HCT116 (cell line): ENCODE data around the gene BABAM2. TPM values are rescaled to one million over a fixed set of nuclear protein-coding genes. Genes with fewer than 3 reads are reported as not detected.

Experiments used
- ATAC-seq: fragments of 200-7000 bp; cut with Tn5 transposase; 2 replicates; pipeline ENCODE4 v1.9.1; 2020; ENCODE audit warnings: mild to moderate bottlenecking, moderate library complexity
- BruUV-seq: library from RNA; stranded (reverse); fragments of 400-500 nt; replicated peaks from 2 replicates; lab custom pipeline; 2021; lab: Mats Ljungman, UMichigan
- CTCF ChIA-PET: fragments of 300-600 bp; sonication (Branson Sonifier 250); formaldehyde crosslinking; loops from one replicate; lab custom pipeline; 2021; ENCODE audit warnings: antibody characterized with exemption; lab: Charles Lee
- POLR2A ChIA-PET: fragments of 300-600, 350-600 bp; sonication (Branson Sonifier 250); formaldehyde crosslinking; loops from one replicate; lab custom pipeline; 2021; ENCODE audit warnings: antibody characterized with exemption; lab: Charles Lee
- RAD21 ChIA-PET, 2 experiments: fragments of 300-600 bp; sonication (Branson Sonifier 250); formaldehyde crosslinking; loops; one replicate each; lab custom pipeline; 2023; ENCODE audit warnings: low total read pairs in 2 of 2; ENCODE audit not compliant: uncharacterized antibody in 2 of 2, unreplicated experiment in 2 of 2, low non-redundant PET in 1 of 2; lab: Charles Lee
- DNase-seq: peaks from one replicate; pipeline ENCODE4 v3.0.0-alpha.2; 2010; ENCODE audit warnings: low read depth, low spot score
- H2AFZ ChIP-seq: fragments of 200-600 bp; shearing (Covaris generic), sonication (generic); 2 replicates; pipeline ENCODE4 v1.6.1; 2017; ENCODE audit warnings: low read depth, mixed run types, mixed read lengths, antibody characterized with exemption, low read length; ENCODE audit not compliant: poor library complexity, severe bottlenecking
- H3K27ac ChIP-seq: 2 replicates; pipeline ENCODE4 v1.5.1; 2012; ENCODE audit warnings: low read depth, low read length
- H3K27me3 ChIP-seq: fragments of 200-600 bp; sonication (generic); 2 replicates; pipeline ENCODE4 v1.6.1; 2016; ENCODE audit warnings: mixed run types, low read length, mixed read lengths; ENCODE audit not compliant: insufficient read depth
- H3K36me3 ChIP-seq, 2 experiments: fragments of 200-500 bp in 1 of 2; fragments of 200-600 bp in 1 of 2; sonication (Bioruptor generic) in 1 of 2; sonication (generic) in 1 of 2; 2 replicates each; pipeline versions ENCODE4 v1.5.1 to v1.6.1; 2014 to 2016; ENCODE audit warnings: low read length in 2 of 2, inconsistent platforms in 1 of 2, mixed read lengths in 1 of 2, mixed run types in 1 of 2; ENCODE audit not compliant: insufficient read depth in 2 of 2, control insufficient read depth in 1 of 2
- H3K4me1 ChIP-seq, 2 experiments: fragments of 200-600 bp in 1 of 2; sonication (generic) in 1 of 2; 2 replicates each; pipeline versions ENCODE4 v1.5.1 to v1.6.1; 2012 to 2017; ENCODE audit warnings: low read length in 2 of 2, inconsistent platforms in 1 of 2, mild to moderate bottlenecking in 1 of 2, mixed read lengths in 1 of 2, mixed run types in 1 of 2, moderate library complexity in 1 of 2; ENCODE audit not compliant: insufficient read depth in 2 of 2, control insufficient read depth in 1 of 2
- H3K4me2 ChIP-seq: fragments of 200-600 bp; sonication (generic); 2 replicates; pipeline ENCODE4 v1.6.1; 2017; ENCODE audit warnings: mixed run types, low read length, mixed read lengths
- H3K4me3 ChIP-seq, 2 experiments: fragments of 200-600 bp in 1 of 2; sonication (generic) in 1 of 2; replicated peaks in 1 of 2; 2 replicates each; pipeline ENCODE4 v1.5.1; 2011 to 2016; ENCODE audit warnings: low read length in 2 of 2, control low read depth in 1 of 2, low read depth in 1 of 2, mild to moderate bottlenecking in 1 of 2, mixed read lengths in 1 of 2, mixed run types in 1 of 2
- H3K79me2 ChIP-seq: fragments of 200-600 bp; sonication (generic); 2 replicates; pipeline ENCODE4 v1.6.1; 2017; ENCODE audit warnings: mild to moderate bottlenecking, mixed run types, low read length, moderate library complexity, mixed read lengths; ENCODE audit not compliant: insufficient read depth
- H3K9ac ChIP-seq: fragments of 200-600 bp; sonication (generic); 2 replicates; pipeline ENCODE4 v1.6.1; 2016; ENCODE audit warnings: low read length, mixed read lengths
- H3K9me2 ChIP-seq: fragments of 200-600 bp; sonication (generic), shearing (Covaris generic); 2 replicates; pipeline ENCODE4 v1.6.1; 2017; ENCODE audit warnings: mixed run types, mild to moderate bottlenecking, moderate library complexity; ENCODE audit not compliant: insufficient read depth
- H3K9me3 ChIP-seq, 2 experiments: fragments of 200-500 bp in 1 of 2; fragments of 200-600 bp in 1 of 2; sonication (Bioruptor generic) in 1 of 2; sonication (generic) in 1 of 2; 2 replicates each; pipeline ENCODE4 v1.6.1; 2014 to 2017; ENCODE audit warnings: low read length in 2 of 2, mixed read lengths in 2 of 2, inconsistent platforms in 1 of 2, low read depth in 1 of 2, mild to moderate bottlenecking in 1 of 2, mixed run types in 1 of 2, moderate library complexity in 1 of 2; ENCODE audit not compliant: control insufficient read depth in 1 of 2, insufficient read depth in 1 of 2
- H4K20me1 ChIP-seq: fragments of 200-600 bp; sonication (generic), shearing (Covaris generic); 2 replicates; pipeline ENCODE4 v1.6.1; 2017; ENCODE audit warnings: mixed run types, mild to moderate bottlenecking, moderate library complexity; ENCODE audit not compliant: insufficient read depth
- CBX3 ChIP-seq: IDR thresholded peaks from 2 replicates; pipeline ENCODE4 v1.6.1; 2012; ENCODE audit warnings: low read depth
- CEBPB ChIP-seq: IDR thresholded peaks from 2 replicates; pipeline ENCODE4 v1.6.1; 2012; ENCODE audit warnings: low read depth
- EGR1 ChIP-seq: IDR thresholded peaks from 2 replicates; pipeline ENCODE4 v1.6.1; 2012; ENCODE audit warnings: low read depth
- ELF1 ChIP-seq: IDR thresholded peaks from 2 replicates; pipeline ENCODE4 v1.6.1; 2012; ENCODE audit warnings: low read depth, borderline replicate concordance
- EZH2 ChIP-seq: fragments of 200-600 bp; sonication (generic); IDR thresholded peaks from 2 replicates; pipeline ENCODE4 v1.6.1; 2017; ENCODE audit warnings: antibody characterized with exemption, mixed run types
- JUND ChIP-seq: IDR thresholded peaks from 2 replicates; pipeline ENCODE4 v1.6.1; 2012
- MAX ChIP-seq: IDR thresholded peaks from 2 replicates; pipeline ENCODE4 v1.6.1; 2012
- POLR2A ChIP-seq: IDR thresholded peaks from 2 replicates; pipeline ENCODE4 v1.7.0; 2011; ENCODE audit warnings: borderline replicate concordance; ENCODE audit not compliant: insufficient read depth, insufficient read length; ENCODE audit errors: extremely low read depth
- TCF7L2 ChIP-seq: IDR thresholded peaks from 2 replicates; pipeline ENCODE4 v1.7.0; 2011; ENCODE audit warnings: borderline replicate concordance, inconsistent platforms; ENCODE audit not compliant: insufficient read depth, insufficient read length; ENCODE audit errors: extremely low read depth
- YY1 ChIP-seq: IDR thresholded peaks from 2 replicates; pipeline ENCODE4 v1.6.1; 2011; ENCODE audit warnings: low read length, low read depth, moderate library complexity, mild to moderate bottlenecking; ENCODE audit not compliant: insufficient replicate concordance; ENCODE audit errors: extremely low read depth
- intact Hi-C: fragments of 100-400 bp; cut with micrococcal nuclease; formaldehyde crosslinking; loops from 2 replicates; pipeline ENCODE4 v1.10.0; 2022
- total RNA-seq: library from RNA; stranded (reverse); gene quantifications from one replicate; pipeline ENCODE4 v1.2.1, GENCODE V29; 2021; ENCODE audit not compliant: unreplicated experiment

BABAM2 gene
- total RNA-seq, 1 experiment from 2014 or later, result 23.8 TPM

- peaks cover 41 to 65% of the 10 kb centered on the region in 2 experiments for H3K4me1 ChIP-seq
- no peaks in the 10 kb centered on the region for H4K20me1 ChIP-seq
- H3K9me3 ChIP-seq, result no peaks in the 10 kb centered on the region
- H3K9me2 ChIP-seq, result no peaks in the 10 kb centered on the region
- H3K4me3 ChIP-seq, result no peak overlapping the region
- no peak overlapping the region for H2AFZ ChIP-seq
- H3K4me2 ChIP-seq, result no peak overlapping the region
- H3K79me2 ChIP-seq, result no peaks in the 10 kb centered on the region
- intact Hi-C loops, result loop anchor here (10.0 kb wide), 1 partner anchor 516 kb away; no protein-coding TSS in a partner anchor
- TF ChIP-seq ELF1 (no peak), CEBPB (no peak), CBX3 (no peak), POLR2A (no peak), EGR1 (no peak), MAX (no peak), JUND (no peak), YY1 (no peak), EZH2 (no peak), TCF7L2 (no peak)
- H3K36me3 ChIP-seq, result no peaks in the 10 kb centered on the region
- ChIA-PET POLR2A (no interaction called here), RAD21 (no interaction called here), CTCF (no interaction called here)
- DNase-seq (no peak), ATAC-seq (no peak)
- H3K27ac ChIP-seq, result no peak overlapping the region
- H3K9ac ChIP-seq, result no peak overlapping the region
- no peaks in the 10 kb centered on the region for H3K27me3 ChIP-seq
- no TSS peak for BruUV-seq
Observed at GRCh38 chr2:28270456-28271152, 380.1 kb downstream of the BABAM2 start.
